Thyroid gland (tissue), 4 donors: ENCODE data around the gene TTI1.

Experiments
- CTCF ChIP-seq, 6 experiments: fragments of 200-600 bp in 3 of 6; fragments of 450-650 bp in 3 of 6; sonication (generic) in 3 of 6; IDR thresholded peaks; one replicate each; pipeline ENCODE4 v1.5.1; 2016 to 2019; ENCODE audit warnings: antibody characterized with exemption in 6 of 6, mild to moderate bottlenecking in 2 of 6, inconsistent platforms in 1 of 6, moderate library complexity in 1 of 6
- POLR2A ChIP-seq, 2 donors: fragments of 450-650 bp; IDR thresholded peaks; one replicate each; pipeline ENCODE4 v1.6.1; 2017; ENCODE audit warnings: antibody characterized with exemption in 2 of 2, mild to moderate bottlenecking in 2 of 2, moderate library complexity in 1 of 2

- TF ChIP-seq POLR2A (IDR thresholded peaks at IDR 0.05) (no peak), CTCF (IDR thresholded peaks at IDR 0.05) (no peak)
Measured at GRCh38 chr20:37943501-37944455, 89.5 kb downstream of the TTI1 start.
